Measurements from ENCODE around the gene BUB1.
"Not testable (repeated sequence)": the region's sequence is repeated elsewhere in the genome, so short reads cannot be mapped to it uniquely, and the experiment has no call there.

DNA sequence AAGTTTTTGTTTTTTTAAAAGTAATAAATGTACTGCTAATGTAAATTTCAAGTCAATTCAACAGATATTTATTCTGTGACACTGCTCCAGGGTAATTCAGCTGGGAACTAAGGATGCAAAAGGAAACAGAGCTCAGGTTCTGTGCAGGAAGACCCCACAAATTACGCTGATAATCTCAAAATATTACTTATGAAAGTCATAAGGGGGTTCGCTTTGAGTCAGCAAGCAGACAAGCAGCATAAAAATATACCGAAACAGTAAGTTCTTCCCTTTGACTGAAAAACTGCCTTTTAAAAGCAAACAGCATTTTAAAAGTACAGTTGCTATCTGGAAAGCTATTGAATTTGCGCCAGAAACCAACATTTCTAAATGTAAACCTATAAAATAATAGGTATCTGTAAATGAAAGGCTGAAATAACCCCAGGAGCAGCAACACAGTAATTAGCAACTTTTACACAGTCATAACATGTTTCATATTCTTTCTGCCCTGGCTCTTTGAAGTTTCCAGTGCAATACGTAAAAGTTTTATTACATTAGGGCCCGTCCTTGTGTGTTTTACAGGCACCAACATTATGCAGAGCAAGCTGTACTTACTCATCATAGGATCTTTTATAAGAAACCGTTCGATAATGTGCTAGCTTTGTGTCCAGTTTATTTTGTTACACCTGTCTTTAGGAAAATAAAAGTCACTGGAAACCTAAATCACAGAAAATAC is 68.9 kb downstream of the BUB1 start:
- TF ChIP-seq POLR2A, EP300 (IDR thresholded peaks at IDR 0.05): not testable (repeated sequence)
- TF ChIP-seq, protein P1, sequence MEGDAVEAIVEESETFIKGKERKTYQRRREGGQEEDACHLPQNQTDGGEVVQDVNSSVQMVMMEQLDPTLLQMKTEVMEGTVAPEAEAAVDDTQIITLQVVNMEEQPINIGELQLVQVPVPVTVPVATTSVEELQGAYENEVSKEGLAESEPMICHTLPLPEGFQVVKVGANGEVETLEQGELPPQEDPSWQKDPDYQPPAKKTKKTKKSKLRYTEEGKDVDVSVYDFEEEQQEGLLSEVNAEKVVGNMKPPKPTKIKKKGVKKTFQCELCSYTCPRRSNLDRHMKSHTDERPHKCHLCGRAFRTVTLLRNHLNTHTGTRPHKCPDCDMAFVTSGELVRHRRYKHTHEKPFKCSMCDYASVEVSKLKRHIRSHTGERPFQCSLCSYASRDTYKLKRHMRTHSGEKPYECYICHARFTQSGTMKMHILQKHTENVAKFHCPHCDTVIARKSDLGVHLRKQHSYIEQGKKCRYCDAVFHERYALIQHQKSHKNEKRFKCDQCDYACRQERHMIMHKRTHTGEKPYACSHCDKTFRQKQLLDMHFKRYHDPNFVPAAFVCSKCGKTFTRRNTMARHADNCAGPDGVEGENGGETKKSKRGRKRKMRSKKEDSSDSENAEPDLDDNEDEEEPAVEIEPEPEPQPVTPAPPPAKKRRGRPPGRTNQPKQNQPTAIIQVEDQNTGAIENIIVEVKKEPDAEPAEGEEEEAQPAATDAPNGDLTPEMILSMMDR (IDR thresholded peaks at IDR 0.05) = not testable (repeated sequence)
